ENCODE data around the gene PHACTR2. TPM values are rescaled to one million over a fixed set of nuclear protein-coding genes. Genes with fewer than 3 reads are reported as not detected.

PHACTR2 gene
- total RNA-seq, 2 donors from 2014 or later: 42.5 to 46.9 TPM

DNA sequence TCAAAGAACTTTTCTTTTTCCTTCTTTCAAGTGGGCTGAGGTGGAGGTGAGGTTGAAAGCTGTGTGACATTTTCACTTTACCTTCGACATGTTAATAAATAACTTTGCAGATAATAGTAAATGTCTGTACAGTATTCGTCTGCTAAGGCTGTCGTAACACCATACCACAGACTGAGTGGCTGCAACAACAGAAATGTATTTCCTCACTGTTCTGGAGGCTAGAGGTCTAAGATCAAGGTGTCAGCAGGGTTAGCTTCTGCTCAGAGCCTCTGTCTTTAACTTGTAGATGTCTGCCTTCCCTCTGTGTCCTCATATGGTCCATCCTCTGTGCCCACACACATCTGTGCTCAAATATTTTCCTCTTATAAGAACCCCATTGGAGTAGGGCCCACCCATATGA is 14.9 kb downstream of the PHACTR2 start:
- Histone ChIP-seq H3K4me3 (no peak overlapping the region), H3K36me3 (no peaks in the 10 kb centered on the region), H3K9me3 (no peaks in the 10 kb centered on the region), H3K27me3 (no peaks in the 10 kb centered on the region), H3K4me1 (peaks cover 14% of the 10 kb centered on the region), H3K27ac (no peak overlapping the region), H3K9ac (ENCODE audit: low read depth in 2 of 2, low read length in 2 of 2) (no peak overlapping the region)
- intact Hi-C loops (cut with DNase I): no loop called here
- no peak for DNase-seq
- TF ChIP-seq, protein P1, sequence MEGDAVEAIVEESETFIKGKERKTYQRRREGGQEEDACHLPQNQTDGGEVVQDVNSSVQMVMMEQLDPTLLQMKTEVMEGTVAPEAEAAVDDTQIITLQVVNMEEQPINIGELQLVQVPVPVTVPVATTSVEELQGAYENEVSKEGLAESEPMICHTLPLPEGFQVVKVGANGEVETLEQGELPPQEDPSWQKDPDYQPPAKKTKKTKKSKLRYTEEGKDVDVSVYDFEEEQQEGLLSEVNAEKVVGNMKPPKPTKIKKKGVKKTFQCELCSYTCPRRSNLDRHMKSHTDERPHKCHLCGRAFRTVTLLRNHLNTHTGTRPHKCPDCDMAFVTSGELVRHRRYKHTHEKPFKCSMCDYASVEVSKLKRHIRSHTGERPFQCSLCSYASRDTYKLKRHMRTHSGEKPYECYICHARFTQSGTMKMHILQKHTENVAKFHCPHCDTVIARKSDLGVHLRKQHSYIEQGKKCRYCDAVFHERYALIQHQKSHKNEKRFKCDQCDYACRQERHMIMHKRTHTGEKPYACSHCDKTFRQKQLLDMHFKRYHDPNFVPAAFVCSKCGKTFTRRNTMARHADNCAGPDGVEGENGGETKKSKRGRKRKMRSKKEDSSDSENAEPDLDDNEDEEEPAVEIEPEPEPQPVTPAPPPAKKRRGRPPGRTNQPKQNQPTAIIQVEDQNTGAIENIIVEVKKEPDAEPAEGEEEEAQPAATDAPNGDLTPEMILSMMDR (IDR thresholded peaks at IDR 0.05): no peak

DNA sequence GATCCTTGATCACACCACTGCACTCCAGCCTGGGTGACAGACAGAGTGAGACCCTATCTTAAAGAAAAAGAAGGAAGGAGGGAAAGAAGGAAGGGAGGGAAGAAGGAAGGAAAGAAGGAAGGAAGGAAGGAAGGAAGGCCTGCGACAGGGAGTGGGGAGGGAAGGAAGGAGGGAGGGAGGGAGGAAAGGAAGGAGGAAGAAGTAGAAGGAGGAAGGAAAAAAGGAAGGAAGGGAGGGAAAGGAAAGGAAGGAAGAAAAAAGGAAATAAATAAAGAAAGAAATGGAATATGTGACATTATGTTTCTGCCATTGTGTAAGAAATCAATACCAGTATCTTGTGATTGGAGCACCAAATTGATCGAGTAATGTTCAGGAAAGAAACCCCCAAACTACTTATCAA is 16.2 kb downstream of the PHACTR2 start:
- no peak overlapping the region for H3K9ac ChIP-seq (ENCODE audit: low read depth in 2 of 2, low read length in 2 of 2)
- H3K4me3 ChIP-seq: no peak overlapping the region
- no peak for DNase-seq
- TF ChIP-seq, protein P1 (IDR thresholded peaks at IDR 0.05): no peak
- intact Hi-C loops (cut with DNase I): no loop called here
- H3K9me3 ChIP-seq: no peaks in the 10 kb centered on the region
- no peak overlapping the region for H3K27ac ChIP-seq
- H3K27me3 ChIP-seq: no peaks in the 10 kb centered on the region
- no peaks in the 10 kb centered on the region for H3K36me3 ChIP-seq
- H3K4me1 ChIP-seq: peaks cover 14% of the 10 kb centered on the region

DNA sequence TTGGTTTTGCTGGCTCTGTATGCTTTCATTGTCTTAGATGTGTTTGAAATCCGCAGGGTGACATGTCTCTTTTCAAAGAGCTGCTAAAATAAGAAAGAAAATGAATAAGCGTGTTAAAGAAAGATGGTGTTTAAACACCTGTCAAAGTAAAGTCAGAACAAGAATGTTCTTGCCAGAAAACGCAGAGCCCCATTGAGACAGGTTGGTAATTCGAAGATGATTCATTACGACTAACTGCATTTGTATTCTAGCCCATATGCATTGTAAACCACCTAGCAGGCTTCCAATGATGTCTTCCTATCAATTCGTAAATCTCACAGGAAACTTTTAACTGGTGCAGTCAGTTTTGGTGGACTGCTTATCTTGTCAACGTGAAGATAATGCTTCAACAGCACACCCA is 16.8 kb downstream of the PHACTR2 start:
- Histone ChIP-seq H3K4me3 (no peak overlapping the region), H3K27me3 (no peaks in the 10 kb centered on the region), H3K27ac (no peak overlapping the region), H3K9me3 (no peaks in the 10 kb centered on the region), H3K9ac (ENCODE audit: low read depth in 2 of 2, low read length in 2 of 2) (no peak overlapping the region), H3K36me3 (no peaks in the 10 kb centered on the region), H3K4me1 (peaks cover 14% of the 10 kb centered on the region)
- intact Hi-C loops (cut with DNase I): no loop called here
- DNase-seq: no peak
- TF ChIP-seq, protein P1 (IDR thresholded peaks at IDR 0.05): no peak

DNA sequence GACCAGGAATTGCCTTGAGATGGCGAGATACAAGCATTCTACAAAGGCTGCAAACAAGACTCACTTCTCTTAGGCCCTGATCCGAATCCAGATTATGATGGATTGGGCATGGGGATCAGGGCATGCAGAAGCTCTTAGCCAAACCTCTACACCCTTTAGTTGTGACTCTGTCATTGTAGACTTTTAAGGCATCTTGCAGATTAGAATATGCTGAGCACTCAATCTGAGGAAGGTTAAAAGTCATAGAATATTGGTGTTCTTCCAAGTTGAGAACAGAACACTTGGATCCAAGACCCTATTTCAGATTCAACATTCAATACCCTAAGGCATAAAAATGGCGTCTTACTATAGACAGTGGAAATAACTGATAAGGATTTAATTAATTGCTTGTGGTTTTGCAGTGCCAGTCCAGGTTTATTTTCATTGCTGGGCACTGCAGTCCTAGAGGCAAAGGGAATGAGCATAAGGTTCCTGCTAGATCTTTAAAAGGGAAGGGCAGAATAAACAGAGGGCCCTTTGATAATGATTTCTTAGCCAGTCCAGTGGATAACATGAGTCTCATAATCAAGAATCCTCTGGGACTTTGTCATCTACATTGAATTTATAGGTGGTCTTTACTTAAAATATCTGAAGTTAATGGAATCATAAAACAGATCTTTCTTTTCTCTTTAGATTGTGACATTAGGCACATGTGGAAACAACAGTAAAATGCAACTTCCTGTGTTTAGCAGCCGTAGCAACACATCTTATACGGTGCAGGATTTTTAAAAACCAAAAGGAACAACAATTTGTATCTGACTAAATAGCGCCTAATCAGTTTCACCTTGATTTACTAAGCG is 17.6 kb downstream of the PHACTR2 start:
- H3K9ac ChIP-seq (ENCODE audit: low read depth in 2 of 2, low read length in 2 of 2): no peak overlapping the region
- no peaks in the 10 kb centered on the region for H3K9me3 ChIP-seq
- H3K27me3 ChIP-seq: no peaks in the 10 kb centered on the region
- no peak for DNase-seq
- intact Hi-C loops (cut with DNase I): no loop called here
- TF ChIP-seq, protein P1 (IDR thresholded peaks at IDR 0.05): no peak
- no peak overlapping the region for H3K4me3 ChIP-seq
- H3K4me1 ChIP-seq: peaks cover 14% of the 10 kb centered on the region
- no peak overlapping the region for H3K27ac ChIP-seq
- no peaks in the 10 kb centered on the region for H3K36me3 ChIP-seq

DNA sequence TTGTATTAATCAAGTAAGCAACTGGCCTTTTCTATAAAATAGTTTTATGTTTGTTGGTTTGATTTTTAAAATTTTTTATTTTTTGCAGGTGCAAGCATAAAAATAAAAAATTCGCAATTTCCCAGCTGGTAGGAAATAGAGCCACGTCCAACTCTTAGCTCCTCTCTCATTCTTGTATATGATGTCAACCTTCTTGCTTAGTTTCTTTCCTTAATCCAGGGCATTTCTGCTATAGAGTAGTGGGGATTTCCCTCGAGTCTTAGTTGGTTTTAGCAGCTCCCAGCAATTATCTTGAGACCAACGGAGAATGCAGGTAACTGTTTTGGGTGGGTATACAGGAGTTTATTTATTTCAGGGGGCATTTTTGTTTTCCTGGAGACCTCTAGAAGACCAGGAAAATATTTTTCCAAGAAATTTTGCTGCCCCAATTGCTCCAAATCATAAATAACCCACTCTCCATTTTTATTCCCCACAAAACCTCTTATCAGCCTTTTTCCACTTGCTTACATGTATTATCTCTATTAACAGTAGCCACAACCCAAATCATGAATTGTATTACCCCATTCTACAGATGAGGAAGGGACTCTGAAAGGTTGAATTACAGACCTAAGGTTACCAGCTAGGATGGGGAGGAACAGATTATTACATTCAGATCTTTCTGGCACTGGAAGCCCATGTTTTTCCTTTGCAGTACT is 18.4 kb downstream of the PHACTR2 start:
- H3K4me3 ChIP-seq: no peak overlapping the region
- intact Hi-C loops (cut with DNase I): no loop called here
- DNase-seq: no peak
- no peak overlapping the region for H3K27ac ChIP-seq
- H3K36me3 ChIP-seq: no peaks in the 10 kb centered on the region
- TF ChIP-seq, protein P1 (IDR thresholded peaks at IDR 0.05): no peak
- H3K9ac ChIP-seq (ENCODE audit: low read depth in 2 of 2, low read length in 2 of 2): no peak overlapping the region
- peaks cover 14% of the 10 kb centered on the region for H3K4me1 ChIP-seq
- H3K27me3 ChIP-seq: no peaks in the 10 kb centered on the region
- no peaks in the 10 kb centered on the region for H3K9me3 ChIP-seq
